Activated CD8-positive, alpha-beta memory T cell treated with anti-CD3 and anti-CD28 coated beads for 4 hours (primary cell): ENCODE measurements around the gene RANBP2.
A peak's percentile ranks its signal among the peaks of the same experiment; 100 is the strongest.
"Not testable (repeated sequence)": the region's sequence is repeated elsewhere in the genome, so short reads cannot be mapped to it uniquely, and the experiment has no call there.

ENCODE experiments used
- DNase-seq, 2 donors: peaks; one replicate each; pipeline ENCODE4 v3.0.0-alpha.2; 2020; ENCODE audit warnings: low read depth in 2 of 2

RANBP2 gene

GRCh38 chr2:108719149-108720044 lies at the start of gene RANBP2:
Gene RANBP2 (plus strand): TSS chr2:108719482. CDS start chr2:108719607, 125 bp downstream.
- DNase-seq: peak; percentile 87 to 89

GRCh38 chr2:108670282-108670681 lies 49.0 kb upstream of the RANBP2 start:
- not testable (repeated sequence) for DNase-seq

GRCh38 chr2:108672200-108672805 lies 47.0 kb upstream of the RANBP2 start:
- DNase-seq: not testable (repeated sequence)

GRCh38 chr2:108676522-108676921 lies 42.8 kb upstream of the RANBP2 start:
- DNase-seq: not testable (repeated sequence)

GRCh38 chr2:108677239-108677744 lies 42.0 kb upstream of the RANBP2 start:
- not testable (repeated sequence) for DNase-seq

GRCh38 chr2:108678198-108678651 lies 41.1 kb upstream of the RANBP2 start:
- DNase-seq: not testable (repeated sequence)

GRCh38 chr2:108680805-108681204 lies 38.5 kb upstream of the RANBP2 start:
- DNase-seq: not testable (repeated sequence)

GRCh38 chr2:108688818-108689756 lies 30.2 kb upstream of the RANBP2 start:
- DNase-seq: not testable (repeated sequence)

- DNase-seq: not testable (repeated sequence)
These were observed 29.3 kb upstream of the RANBP2 start for GRCh38 chr2:108690001-108690400.

- no peak for DNase-seq
These were observed 27.8 kb upstream of the RANBP2 start for GRCh38 chr2:108691447-108691846.

- DNase-seq: no peak
These were observed 18.1 kb upstream of the RANBP2 start for GRCh38 chr2:108701208-108701607.

GRCh38 chr2:108701806-108702205 lies 17.5 kb upstream of the RANBP2 start:
- no peak for DNase-seq

GRCh38 chr2:108704871-108705270 lies 14.4 kb upstream of the RANBP2 start:
- DNase-seq: no peak

- no peak for DNase-seq
These were observed 12.0 kb upstream of the RANBP2 start for GRCh38 chr2:108707300-108707699.

- not testable (repeated sequence) for DNase-seq
These were observed 2.3 kb upstream of the RANBP2 start for GRCh38 chr2:108716971-108717370.

GRCh38 chr2:108726048-108726447 lies 6.8 kb downstream of the RANBP2 start:
- DNase-seq: not testable (repeated sequence)

GRCh38 chr2:108734656-108735055 lies 15.4 kb downstream of the RANBP2 start:
- DNase-seq: not testable (repeated sequence)

- not testable (repeated sequence) for DNase-seq
These were observed 38.7 kb downstream of the RANBP2 start for GRCh38 chr2:108757973-108758372.

- DNase-seq: not testable (repeated sequence)
These were observed 43.3 kb downstream of the RANBP2 start for GRCh38 chr2:108762618-108763017.

- not testable (repeated sequence) for DNase-seq
These were observed 47.4 kb downstream of the RANBP2 start for GRCh38 chr2:108766671-108767070.

- DNase-seq: not testable (repeated sequence)
These were observed 48.6 kb downstream of the RANBP2 start for GRCh38 chr2:108767859-108768258.
